KOPT-K1 (cell line): ENCODE measurements around the gene RGS6.

Source experiments
- H3K27ac ChIP-seq: fragments of 200-600 bp; sonication (generic); 2 replicates; pipeline ENCODE4 v1.5.1; 2016; ENCODE audit warnings: antibody characterized with exemption, mild to moderate bottlenecking, low read depth, low read length; ENCODE audit not compliant: poor library complexity, severe bottlenecking
- H3K36me3 ChIP-seq: fragments of 200-600 bp; sonication (generic); 2 replicates; pipeline ENCODE4 v1.5.1; 2017; ENCODE audit warnings: antibody characterized with exemption, mild to moderate bottlenecking, low read length, moderate library complexity; ENCODE audit not compliant: insufficient read depth
- H3K9me3 ChIP-seq: fragments of 200-600 bp; sonication (generic); 2 replicates; pipeline ENCODE4 v1.5.1; 2017; ENCODE audit warnings: antibody characterized with exemption, low read length, mild to moderate bottlenecking; ENCODE audit not compliant: insufficient read depth, poor library complexity, severe bottlenecking

Gene RGS6

DNA sequence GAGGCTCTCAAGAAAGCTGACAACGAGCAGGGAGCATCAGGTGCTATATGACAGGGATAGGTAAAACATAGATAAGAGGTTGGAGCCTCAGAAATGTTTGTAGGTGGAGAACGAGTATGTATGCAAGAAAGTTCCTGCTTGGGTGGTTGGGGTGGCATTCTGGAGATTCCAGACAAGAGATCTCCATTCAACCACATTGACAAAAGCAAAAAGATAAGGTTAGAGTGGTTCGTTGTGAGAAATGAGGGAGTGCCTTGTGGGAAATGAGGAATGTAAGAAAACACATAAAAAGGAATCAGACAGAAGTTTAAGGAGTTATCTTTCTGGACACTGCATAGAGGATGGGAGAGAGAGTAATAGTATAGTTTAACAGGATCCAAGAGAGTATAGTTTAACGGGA is 671.4 kb downstream of the RGS6 start:
- Histone ChIP-seq H3K27ac (no peak overlapping the region), H3K9me3 (no peaks in the 10 kb centered on the region), H3K36me3 (no peaks in the 10 kb centered on the region)

DNA sequence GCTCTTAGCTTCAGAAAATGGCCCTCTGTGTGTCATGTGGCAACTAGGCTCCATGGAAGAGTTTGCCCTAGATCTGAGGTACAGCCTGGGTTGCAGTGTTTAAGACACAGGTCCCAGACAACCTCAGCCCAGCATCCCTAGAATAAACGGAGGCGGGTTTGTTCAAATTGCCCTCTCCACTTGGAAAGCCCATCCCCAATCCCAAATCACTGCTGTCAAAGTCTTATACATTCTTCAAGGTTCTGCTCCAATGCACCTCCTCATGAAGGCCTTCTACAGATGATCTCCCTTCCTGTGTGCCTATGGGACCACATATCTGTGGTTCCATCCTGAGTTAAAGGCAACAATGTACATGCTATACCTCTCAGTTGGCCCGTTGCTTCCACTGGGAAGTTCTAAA is 671.9 kb downstream of the RGS6 start:
- no peak overlapping the region for H3K27ac ChIP-seq
- no peaks in the 10 kb centered on the region for H3K36me3 ChIP-seq
- H3K9me3 ChIP-seq = no peaks in the 10 kb centered on the region

DNA sequence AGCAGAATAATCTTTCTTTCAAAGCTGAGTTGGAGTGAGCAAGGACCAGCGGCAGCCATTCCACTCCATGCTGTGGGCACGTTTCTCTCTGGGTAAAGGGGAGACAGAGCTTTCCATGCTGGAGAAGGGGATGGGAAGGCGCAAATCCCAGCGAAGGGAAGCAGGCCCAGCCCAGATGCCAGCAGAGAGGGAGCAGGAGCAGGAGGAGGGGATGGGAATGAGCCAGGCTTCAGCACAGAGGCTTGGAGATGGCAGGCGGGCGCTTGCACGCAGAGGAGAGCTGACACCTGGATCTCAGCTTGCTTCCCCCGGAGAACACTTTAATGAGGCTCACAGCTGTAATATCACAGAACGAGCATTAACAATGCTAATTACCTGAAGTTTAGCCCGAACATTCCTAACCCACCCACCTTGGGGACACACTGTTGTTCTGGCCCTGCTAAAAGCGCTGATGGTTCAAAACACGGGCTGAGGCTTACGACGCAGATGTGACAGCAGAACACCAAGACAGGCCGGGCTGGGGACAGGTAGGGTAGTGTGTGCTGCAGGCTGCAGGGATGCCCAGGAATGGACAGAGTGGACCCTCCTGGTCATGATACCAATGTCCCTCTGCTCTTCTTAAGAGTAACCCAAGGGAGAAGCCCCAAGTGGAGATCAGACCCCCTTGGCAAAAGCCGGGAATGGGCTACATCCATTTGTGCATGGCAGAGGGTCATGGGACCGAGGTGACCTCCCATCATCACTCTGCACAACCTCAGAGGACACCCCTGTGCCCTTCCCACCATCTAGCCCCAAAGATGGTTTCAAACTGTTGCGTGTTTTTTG is 673.1 kb downstream of the RGS6 start:
- H3K9me3 ChIP-seq = no peaks in the 10 kb centered on the region
- no peaks in the 10 kb centered on the region for H3K36me3 ChIP-seq
- H3K27ac ChIP-seq = no peak overlapping the region

DNA sequence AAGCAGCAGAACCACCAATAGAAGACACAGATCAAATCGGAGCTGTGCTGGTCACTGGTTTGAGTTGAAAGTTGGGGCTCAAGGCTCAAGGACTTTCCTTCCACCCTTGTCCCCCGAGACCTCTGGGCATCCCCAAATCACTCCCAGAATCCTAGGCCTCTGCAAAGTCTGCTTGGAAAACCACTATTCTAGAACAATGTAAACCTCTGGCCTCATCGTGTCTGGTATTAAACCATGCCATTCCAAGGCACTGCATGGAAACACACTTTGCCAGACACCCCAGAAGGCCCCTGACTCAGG is 673.6 kb downstream of the RGS6 start:
- Histone ChIP-seq H3K36me3 (no peaks in the 10 kb centered on the region), H3K27ac (no peak overlapping the region), H3K9me3 (no peaks in the 10 kb centered on the region)

DNA sequence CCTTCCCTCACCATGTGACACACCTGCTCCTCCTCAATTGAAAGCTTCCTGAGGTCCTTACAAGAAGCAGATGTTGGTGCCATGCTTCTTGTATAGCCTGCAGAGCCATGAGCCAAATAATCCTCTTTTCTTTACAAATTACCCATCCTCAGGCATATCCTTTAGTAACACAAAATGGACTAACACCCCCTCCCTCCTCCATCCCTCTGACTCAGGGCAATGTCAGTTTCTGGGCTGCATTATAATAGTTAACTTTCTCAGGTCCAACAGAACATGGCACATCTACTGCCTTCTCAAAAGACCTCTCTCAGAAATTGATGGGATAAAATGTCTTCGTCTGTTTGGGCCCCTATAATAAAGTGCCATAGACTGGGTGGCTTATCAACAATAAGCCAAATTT is 674.6 kb downstream of the RGS6 start:
- H3K27ac ChIP-seq = no peak overlapping the region
- no peaks in the 10 kb centered on the region for H3K36me3 ChIP-seq
- no peaks in the 10 kb centered on the region for H3K9me3 ChIP-seq

DNA sequence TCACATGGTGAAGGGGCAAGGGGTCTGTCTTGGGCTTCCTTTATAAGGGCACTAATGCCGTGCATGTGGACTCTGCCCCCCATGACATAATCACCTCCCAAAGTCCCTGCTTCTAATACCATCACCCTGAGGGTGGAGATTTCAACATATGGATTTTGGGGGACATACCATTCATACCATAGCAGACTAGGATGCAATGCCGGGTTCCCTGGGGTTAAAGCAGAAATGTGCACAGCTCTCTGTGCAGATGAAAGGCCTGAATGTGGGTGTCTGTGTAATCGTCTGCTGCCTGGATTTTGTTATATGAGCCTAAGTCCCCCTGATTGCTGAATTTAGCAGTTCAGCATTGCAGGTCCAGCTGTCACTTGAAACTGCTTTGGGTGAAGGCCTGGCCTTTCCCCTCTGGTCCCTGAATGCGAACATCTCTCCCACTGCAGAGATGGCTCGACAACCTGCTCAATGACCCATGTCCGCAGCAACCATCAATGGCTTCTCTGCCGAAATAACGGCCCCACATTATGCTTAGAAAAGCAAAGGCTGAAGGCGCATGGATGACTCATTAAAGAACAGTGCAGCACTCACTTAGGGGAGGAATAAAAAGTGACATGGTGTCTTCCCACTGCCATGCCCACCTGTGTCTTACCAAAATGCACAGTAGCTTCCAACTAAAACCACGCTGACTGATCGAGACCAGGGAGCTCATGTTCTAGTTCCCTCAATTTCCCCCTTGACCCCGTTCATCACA is 675.3 kb downstream of the RGS6 start:
- no peaks in the 10 kb centered on the region for H3K36me3 ChIP-seq
- H3K9me3 ChIP-seq = no peaks in the 10 kb centered on the region
- no peak overlapping the region for H3K27ac ChIP-seq

DNA sequence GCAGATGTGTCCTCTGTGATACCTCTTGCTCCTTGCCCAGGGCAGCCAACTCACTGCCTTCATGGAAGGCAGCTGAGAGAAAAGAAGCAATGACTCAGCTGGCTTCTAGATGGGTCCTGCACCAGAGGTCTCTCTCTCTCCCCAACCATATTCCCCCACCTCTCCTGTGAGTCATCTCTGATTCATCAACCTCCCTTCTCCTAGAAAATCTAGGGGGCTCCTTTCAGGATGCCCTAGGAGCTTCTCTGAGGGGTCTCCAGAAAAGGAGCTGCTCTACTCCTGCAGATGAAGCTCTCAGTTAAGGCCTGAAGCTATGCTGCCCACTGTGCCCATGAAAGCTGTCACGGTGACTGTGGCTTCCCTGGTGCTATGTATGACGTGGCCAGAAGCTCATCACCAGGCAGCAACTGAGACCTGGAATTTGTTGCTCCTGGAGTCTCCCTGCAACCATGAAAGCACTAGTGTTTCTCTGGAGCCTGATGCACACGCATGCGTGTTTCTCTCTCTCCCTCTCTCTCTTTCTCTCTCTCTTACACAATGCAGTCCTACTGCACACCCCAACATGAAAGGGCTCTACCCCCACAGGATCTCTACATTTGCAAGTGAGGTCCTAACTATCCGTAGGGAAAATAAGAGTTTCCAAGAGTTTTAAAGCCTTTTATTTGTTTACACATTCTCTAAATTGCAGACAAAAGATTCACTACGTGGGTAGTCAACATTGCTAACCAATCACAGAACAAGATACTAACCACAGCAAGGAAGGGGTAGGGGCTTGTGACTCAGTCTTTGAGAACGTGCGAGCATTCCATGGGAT is 676.4 kb downstream of the RGS6 start:
- Histone ChIP-seq H3K9me3 (no peaks in the 10 kb centered on the region), H3K36me3 (no peaks in the 10 kb centered on the region), H3K27ac (no peak overlapping the region)

DNA sequence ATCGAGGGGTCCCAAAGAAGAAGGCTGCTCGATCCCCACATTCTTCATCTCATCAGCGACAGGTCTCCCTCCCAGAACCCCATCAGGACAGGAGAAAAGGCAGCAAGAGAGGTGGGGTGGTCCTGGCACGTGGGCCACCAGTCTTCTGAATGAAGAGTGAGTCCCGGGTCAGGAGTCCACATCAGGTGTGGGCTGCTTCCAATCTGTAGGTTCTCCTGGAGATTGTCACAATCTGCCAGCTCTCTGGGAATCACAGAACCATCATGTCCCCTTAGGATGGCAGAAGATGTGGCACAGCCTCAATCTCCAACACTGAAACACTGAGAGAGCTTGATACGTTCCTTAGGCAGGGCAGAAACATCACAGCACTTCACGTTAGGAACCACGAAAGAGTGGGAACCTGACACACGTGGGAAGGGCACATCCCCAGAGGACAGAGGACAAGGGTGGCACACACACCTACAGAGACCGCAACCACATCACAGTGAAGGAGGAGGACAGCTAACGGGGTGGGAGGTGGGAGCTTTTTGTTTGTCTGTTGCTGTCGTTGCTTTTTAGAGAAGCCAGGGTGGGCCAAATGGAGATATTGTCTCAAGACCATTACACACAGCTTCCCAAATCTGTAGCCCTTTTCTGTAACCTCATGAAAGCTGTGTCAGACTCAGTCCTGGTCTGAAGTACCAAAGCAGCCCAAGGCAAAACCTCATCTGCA is 677.1 kb downstream of the RGS6 start:
- Histone ChIP-seq H3K36me3 (no peaks in the 10 kb centered on the region), H3K27ac (no peak overlapping the region), H3K9me3 (no peaks in the 10 kb centered on the region)

DNA sequence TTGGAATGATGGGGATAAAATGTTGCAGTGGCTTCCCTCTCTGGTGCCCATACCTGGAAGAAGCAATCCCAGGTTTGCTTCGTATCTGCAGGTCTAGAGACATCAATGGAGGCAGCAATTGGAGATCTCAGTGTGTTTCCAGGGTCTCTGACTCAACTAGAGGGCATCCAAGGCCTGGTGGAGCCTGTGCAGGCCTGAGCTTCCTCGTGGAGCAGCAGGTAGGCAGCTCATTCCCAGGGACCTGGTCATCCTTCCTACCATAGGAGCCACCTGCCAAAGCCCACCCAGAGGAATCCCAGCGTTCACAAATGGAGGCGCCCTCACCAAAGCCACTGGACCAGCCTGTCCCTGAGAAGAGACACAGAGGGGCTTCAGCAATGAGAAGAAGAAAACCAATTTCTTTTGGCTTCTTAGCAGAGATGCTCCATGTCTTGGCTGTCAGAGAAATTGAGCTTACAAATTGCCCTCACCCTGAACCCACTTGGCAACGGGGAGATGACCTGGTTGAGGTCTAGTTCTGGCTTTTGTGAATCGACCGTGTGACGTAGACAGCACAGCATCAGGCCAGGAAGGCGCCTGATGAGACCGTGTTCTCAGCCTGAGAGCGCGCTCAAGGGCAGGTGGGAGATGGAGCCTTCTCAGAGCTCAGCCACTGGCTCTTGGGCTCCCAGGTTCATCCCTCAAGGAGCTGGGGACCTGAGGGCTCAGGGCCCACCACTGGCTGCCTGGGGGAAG is 678.0 kb downstream of the RGS6 start:
- Histone ChIP-seq H3K9me3 (no peaks in the 10 kb centered on the region), H3K36me3 (no peaks in the 10 kb centered on the region), H3K27ac (no peak overlapping the region)

DNA sequence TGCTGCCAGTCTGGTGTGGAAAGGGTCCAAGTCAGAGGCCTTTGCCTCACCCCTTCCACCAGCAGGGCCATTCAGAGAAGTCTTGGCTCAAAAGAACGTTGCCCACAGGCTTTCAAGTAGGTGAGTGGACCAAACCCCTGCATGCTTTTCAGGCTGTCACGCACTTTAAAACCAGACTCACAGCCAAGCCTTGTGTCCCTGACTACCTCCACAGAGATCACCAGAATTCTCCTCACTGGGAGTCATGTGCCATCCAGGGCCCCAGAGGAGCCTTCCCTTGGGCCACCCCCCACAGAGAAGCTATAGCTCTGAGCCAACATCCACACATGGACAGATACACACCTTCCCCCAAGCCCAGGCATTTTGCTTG is 678.6 kb downstream of the RGS6 start:
- Histone ChIP-seq H3K27ac (no peak overlapping the region), H3K36me3 (no peaks in the 10 kb centered on the region), H3K9me3 (no peaks in the 10 kb centered on the region)

DNA sequence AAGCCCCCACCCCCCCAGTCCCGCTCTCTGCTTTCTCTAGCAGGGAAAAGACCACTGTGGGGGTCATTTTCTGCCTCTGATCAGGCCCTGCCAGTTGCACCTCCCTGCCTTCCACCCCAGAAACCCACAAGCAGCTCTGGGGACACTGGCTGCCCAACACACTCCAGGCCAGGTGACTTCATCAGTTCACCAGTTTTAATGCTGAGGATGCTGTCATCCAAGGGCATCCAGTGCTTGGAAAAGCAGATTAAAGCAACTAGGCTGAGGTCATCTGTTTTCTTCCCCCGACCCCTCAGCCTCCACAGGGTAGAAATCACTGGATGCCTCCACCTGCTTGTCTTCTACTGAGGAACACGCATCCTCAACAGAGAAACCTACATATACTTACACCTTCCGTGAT is 679.3 kb downstream of the RGS6 start:
- H3K9me3 ChIP-seq = no peaks in the 10 kb centered on the region
- no peak overlapping the region for H3K27ac ChIP-seq
- H3K36me3 ChIP-seq = no peaks in the 10 kb centered on the region

DNA sequence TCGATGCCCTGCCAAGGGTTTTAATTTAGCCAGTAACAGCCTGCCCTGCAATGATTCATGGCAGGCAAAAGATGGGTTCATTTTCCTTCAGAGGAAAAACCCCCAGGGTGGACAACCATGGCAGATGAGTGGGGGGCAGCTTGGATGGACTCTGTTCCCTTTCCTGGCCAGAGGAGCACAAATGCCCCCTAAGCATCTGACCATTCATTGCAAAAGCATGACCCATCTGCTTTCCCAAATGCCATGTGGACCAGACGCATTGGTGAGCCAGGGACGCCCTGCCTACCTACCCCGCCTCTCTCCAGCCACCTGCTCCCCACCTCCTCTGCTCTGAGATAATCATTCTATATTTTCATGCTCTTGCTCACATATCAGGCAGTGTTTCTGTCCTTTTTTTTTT is 679.8 kb downstream of the RGS6 start:
- Histone ChIP-seq H3K36me3 (no peaks in the 10 kb centered on the region), H3K9me3 (no peaks in the 10 kb centered on the region), H3K27ac (no peak overlapping the region)

DNA sequence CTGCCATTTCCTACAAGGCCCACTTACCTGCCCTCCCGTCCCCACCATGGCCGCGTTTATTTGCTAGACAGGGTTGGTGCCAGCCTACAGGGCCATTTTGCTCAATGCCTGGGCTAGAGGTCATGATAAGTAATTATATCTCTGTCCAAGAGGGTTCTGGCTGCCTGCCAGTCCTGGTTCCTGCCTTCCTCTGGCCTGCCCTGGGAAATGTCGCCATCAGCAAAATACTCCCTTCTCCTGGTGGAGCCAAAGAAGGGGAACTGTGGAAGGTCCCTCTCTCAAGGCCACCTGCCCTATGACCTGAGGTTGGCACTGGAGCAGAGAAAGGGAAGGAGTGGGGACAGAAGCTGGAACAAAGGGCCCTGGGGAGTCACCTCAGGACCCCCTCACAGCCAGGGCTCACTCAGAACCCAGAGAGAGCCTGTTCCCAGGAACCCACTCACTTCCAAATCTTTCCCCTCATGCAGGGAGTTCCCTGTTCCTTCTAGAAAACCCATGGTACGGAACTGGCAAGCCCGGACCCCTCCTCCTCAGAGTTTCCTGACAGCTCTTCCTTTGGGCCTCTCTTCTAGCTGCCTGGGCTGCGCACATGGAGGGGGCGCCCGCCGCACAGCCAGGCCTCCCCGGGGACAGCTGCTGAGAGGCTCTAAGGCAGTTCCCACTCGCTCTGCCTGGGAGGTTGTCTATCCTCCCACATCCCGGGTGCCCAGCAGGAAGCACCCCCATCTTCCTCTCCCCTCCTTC is 681.2 kb downstream of the RGS6 start:
- H3K9me3 ChIP-seq = no peaks in the 10 kb centered on the region
- H3K36me3 ChIP-seq = no peaks in the 10 kb centered on the region
- H3K27ac ChIP-seq = no peak overlapping the region

DNA sequence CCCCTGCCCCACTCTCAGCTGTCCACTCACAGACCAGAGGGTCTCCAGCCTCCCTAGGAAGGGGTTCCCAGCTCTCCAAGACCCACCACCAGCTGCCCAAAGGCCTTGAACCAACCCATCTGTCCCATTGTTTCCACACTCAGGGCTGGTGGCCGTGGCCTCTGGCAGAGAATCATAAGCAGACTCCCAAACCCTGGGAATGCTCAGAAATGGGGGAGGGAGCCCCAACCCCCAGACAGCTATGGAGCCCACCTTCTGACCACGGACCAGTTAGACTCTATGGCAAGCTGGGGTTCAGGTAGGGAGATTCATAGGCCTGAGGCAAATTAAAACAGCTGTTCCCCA is 681.7 kb downstream of the RGS6 start:
- Histone ChIP-seq H3K27ac (no peak overlapping the region), H3K36me3 (no peaks in the 10 kb centered on the region), H3K9me3 (no peaks in the 10 kb centered on the region)
